Activated B cell treated with CpG ODN at 0.5 μM for 24 hours (primary cell): ENCODE data around the gene LIN7A. TPM values are rescaled to one million over a fixed set of nuclear protein-coding genes. Genes with fewer than 3 reads are reported as not detected.

ENCODE experiments used
- ATAC-seq: fragments of 200-7000 bp; cut with Tn5 transposase; one replicate; pipeline ENCODE4 v1.10.0; 2021; ENCODE audit warnings: low read depth, mild to moderate bottlenecking, moderate library complexity
- CTCF ChIA-PET: fragments of 350-600 bp; sonication (Branson Sonifier 250); formaldehyde crosslinking; loops from one replicate; lab custom pipeline; 2021; ENCODE audit warnings: antibody characterized with exemption; lab: Charles Lee
- POLR2A ChIA-PET: fragments of 350-600 bp; sonication (Branson Sonifier 250); formaldehyde crosslinking; loops from one replicate; lab custom pipeline; 2021; ENCODE audit warnings: antibody characterized with exemption; lab: Charles Lee
- DNase-seq: peaks from one replicate; pipeline ENCODE4 v3.0.0; 2022
- H3K27ac Mint-ChIP-seq: one replicate; pipeline ENCODE4 v1.8.0; 2020; ENCODE audit warnings: mixed read lengths
- H3K27me3 Mint-ChIP-seq: one replicate; pipeline ENCODE4 v1.8.0; 2021; ENCODE audit warnings: mixed read lengths
- H3K36me3 Mint-ChIP-seq: one replicate; pipeline ENCODE4 v1.8.0; 2021; ENCODE audit warnings: low read depth, mixed read lengths
- H3K4me1 Mint-ChIP-seq: one replicate; pipeline ENCODE4 v1.8.0; 2021; ENCODE audit warnings: mixed read lengths
- H3K4me3 Mint-ChIP-seq: one replicate; pipeline ENCODE4 v1.8.0; 2020; ENCODE audit warnings: mild to moderate bottlenecking, mixed read lengths
- H3K9me3 Mint-ChIP-seq: one replicate; pipeline ENCODE4 v1.8.0; 2020; ENCODE audit warnings: mixed read lengths
- CTCF ChIP-seq: fragments of 200-600 bp; IDR thresholded peaks from one replicate; pipeline ENCODE4 v1.8.0; 2022; ENCODE audit warnings: antibody characterized with exemption, mild to moderate bottlenecking
- intact Hi-C: fragments of 100-400 bp; cut with micrococcal nuclease; formaldehyde crosslinking; loops from one replicate; pipeline ENCODE4 v1.15.1; 2024
- total RNA-seq: library from RNA; stranded (reverse); gene quantifications from 2 replicates; pipeline ENCODE4 v1.2.3, GENCODE V29; 2022

LIN7A gene
- total RNA-seq = not detected in 2 replicates

- CTCF ChIA-PET = no interaction called here
- Mint-ChIP-seq H3K27ac (no peak within 1 kb of the TSS), H3K36me3 (no peaks in the 10 kb centered on the region), H3K9me3 (no peaks in the 10 kb centered on the region), H3K4me3 (no peak within 1 kb of the TSS), H3K4me1 (peaks cover 3% of the 10 kb centered on the region), H3K27me3 (peaks cover 27% of the 10 kb centered on the region)
- POLR2A ChIA-PET = no interaction called here
- DNase-seq (no peak), ATAC-seq (no peak)
- TF ChIP-seq CTCF = no peak
- intact Hi-C loops = no loop called here
Observed at GRCh38 chr12:80937391-80938238, at the start of gene LIN7A. Gene LIN7A, minus strand, starts transcription at chr12:80937934. Its CDS starts 212 bp downstream, at chr12:80937722.

- Mint-ChIP-seq H3K27ac (no peak overlapping the region), H3K36me3 (no peaks in the 10 kb centered on the region), H3K4me3 (no peak overlapping the region), H3K9me3 (peaks cover 3% of the 10 kb centered on the region), H3K4me1 (no peaks in the 10 kb centered on the region), H3K27me3 (no peaks in the 10 kb centered on the region)
- no peak for DNase-seq
- ChIA-PET CTCF (no interaction called here), POLR2A (no interaction called here)
- intact Hi-C loops = no loop called here
- ATAC-seq = no peak
- TF ChIP-seq CTCF = no peak
Observed at GRCh38 chr12:80986224-80986623, 48.5 kb upstream of the LIN7A start.

- no peaks in the 10 kb centered on the region for H3K36me3 Mint-ChIP-seq
- ATAC-seq (no peak), DNase-seq (no peak)
- no peak for TF ChIP-seq CTCF
- POLR2A ChIA-PET = no interaction called here
- no peak overlapping the region for H3K27ac Mint-ChIP-seq
- H3K27me3 Mint-ChIP-seq = no peaks in the 10 kb centered on the region
- H3K4me1 Mint-ChIP-seq = no peaks in the 10 kb centered on the region
- no peaks in the 10 kb centered on the region for H3K9me3 Mint-ChIP-seq
- intact Hi-C loops = no loop called here
- H3K4me3 Mint-ChIP-seq = no peak overlapping the region
- CTCF ChIA-PET = no interaction called here
Observed at GRCh38 chr12:80979816-80980215, 42.1 kb upstream of the LIN7A start.

DNA sequence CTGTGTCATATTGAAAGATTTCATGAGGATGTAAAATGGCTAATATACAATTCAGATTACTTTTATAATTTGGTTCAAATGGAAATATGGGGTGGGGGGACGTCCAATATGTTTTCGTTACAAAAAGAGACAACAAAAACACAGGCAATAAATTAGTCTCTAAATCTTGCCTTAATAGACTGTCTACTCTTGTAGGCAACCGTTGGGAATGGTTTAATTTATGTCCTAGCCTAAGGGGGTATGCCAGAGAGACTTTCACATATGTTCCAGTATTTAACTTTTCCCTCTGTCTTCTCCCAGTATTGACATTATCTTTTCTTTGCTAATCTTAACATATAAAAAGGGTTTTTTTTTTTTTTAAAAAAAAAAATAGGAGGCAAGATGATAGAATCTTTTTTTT, 41.5 kb upstream of the LIN7A start:
- no peak for TF ChIP-seq CTCF
- Mint-ChIP-seq H3K36me3 (no peaks in the 10 kb centered on the region), H3K27ac (no peak overlapping the region), H3K9me3 (no peaks in the 10 kb centered on the region), H3K27me3 (no peaks in the 10 kb centered on the region), H3K4me3 (no peak overlapping the region), H3K4me1 (no peaks in the 10 kb centered on the region)
- intact Hi-C loops = no loop called here
- DNase-seq (no peak), ATAC-seq (no peak)
- CTCF ChIA-PET = no interaction called here
- POLR2A ChIA-PET = no interaction called here

DNA sequence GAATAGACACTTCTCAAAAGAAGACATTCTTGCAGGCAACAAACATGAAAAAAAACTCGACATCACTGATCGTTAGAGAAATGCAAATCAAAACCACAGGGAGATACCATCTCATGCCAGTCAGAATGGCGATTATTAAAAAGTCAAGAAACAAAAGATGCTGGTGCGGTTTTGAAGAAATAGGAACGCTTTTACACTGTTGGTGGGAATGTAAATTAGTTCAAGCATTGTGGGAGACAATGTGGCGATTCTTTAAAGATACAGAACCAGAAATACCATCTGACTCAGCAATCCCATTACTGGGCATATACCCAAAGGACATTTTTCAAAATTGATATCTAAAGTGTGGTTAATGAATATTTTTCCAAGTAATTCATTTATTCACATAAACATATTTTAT, 39.6 kb upstream of the LIN7A start:
- Mint-ChIP-seq H3K4me3 (no peak overlapping the region), H3K27me3 (no peaks in the 10 kb centered on the region), H3K36me3 (no peaks in the 10 kb centered on the region), H3K4me1 (no peaks in the 10 kb centered on the region), H3K9me3 (no peaks in the 10 kb centered on the region), H3K27ac (no peak overlapping the region)
- ATAC-seq (no peak), DNase-seq (no peak)
- CTCF ChIA-PET = no interaction called here
- TF ChIP-seq CTCF = no peak
- intact Hi-C loops = no loop called here
- POLR2A ChIA-PET = no interaction called here
